GM19455 (cell line): Measurements from ENCODE around the gene SLC39A11.
A peak's percentile ranks its signal among the peaks of the same experiment; 100 is the strongest.
"Not testable (repeated sequence)": the region's sequence is repeated elsewhere in the genome, so short reads cannot be mapped to it uniquely, and the experiment has no call there.

Experiments used
- ATAC-seq: cut with Tn5 transposase; IDR thresholded peaks from one replicate; pipeline ENCODE4 v1.9.1; 2021; ENCODE audit not compliant: unreplicated experiment

Gene SLC39A11

DNA sequence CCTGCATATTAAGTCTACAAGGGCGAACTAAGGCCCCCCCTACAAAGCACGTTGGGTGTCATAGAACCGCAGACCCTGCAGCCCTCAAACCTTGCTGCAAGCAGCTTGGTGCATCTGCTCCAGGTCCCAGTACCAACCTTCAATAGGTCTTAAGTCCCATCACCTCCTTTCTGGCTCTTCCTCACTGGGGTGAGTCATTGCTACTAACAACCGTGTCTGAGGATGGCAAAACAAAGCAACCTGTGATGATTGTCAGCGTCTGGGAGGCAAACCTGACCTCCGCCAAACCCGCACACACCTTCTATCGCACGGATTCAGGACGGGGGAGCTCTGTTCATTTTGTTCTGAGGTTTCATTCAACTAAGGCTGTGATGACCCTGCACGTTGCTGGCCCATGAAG lies 138.9 kb downstream of the SLC39A11 start:
- ATAC-seq = no peak

DNA sequence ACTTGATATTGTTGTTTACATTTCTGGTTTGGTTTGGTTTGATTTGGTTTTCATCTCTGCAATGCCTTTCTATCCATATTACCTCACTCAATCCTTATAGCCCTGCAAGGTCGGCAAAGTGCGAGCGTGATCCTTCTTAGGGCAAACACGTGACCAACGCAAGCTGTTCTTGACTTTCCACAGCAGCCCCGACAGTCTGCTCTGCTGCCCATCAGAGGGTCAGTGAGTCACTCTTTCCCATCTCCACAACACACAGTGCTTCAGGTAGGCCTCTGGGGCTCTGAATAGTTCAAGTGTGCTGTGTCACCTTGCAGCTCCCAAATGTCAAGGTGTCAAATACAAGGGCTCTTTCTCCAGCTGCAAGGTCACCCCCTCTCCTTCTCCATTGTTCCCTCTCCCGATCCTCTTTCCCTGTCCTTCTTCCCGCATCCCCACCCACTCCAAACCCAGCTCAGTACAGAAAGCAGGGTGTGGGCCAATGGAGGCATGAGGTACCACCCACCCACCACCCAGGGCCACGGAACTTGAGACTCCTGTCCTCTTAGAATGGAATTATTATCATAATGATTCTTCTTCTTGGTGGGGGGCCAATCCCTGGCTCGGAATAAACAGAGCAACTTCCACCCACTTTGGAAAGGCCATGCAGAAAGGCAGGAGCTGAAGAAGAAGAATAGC lies 139.7 kb downstream of the SLC39A11 start:
- ATAC-seq = no peak

DNA sequence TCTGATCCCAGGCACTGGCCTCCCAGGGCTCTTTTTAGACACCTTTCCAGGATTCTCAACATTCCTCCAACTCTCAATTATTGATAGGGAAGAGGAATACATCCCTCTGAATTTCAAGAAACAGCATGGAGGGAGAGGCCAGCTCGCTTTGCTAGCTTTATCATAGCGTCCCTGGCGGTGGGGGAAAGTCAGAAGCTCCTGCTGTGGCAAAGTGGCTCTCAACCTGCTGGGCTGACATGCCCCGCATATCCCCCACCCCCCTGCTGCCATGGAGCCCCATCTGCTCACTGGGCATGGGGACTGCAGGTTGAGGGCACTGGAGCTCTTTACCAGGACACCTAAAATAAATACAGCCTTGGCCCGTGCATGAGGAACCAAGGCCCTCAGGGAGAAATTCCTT lies 140.3 kb downstream of the SLC39A11 start:
- no peak for ATAC-seq

DNA sequence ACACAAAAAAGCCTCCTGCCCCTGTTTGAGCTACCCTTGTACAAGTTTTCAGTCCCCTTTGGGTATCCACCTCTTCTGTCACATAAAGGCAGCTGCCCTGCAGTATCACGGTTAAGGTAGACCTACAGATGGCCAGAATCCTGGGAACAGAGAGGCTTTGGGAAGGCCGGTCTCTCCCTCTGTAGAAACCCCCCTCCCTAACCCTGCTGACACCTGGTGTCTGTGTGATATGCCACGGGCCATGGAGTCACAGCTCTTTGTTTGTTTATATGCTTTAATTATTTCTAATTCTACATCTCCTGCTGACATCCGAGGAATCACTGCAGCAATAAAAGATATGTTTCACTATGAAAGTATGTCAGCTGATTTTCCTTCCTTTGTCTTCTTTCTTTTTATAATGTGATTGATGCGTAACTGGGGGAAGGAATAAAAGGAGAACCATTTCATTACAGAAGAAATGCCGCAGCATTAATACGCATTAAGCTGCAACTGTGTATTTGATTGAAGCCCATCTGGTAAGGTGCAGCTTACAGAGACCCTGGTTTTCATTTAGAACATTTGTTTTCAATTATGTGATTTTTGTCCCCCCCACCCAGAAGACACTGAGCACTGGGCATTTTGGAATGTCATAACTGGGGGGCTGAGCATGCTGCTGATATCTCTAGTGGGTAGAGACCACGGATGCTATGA lies 142.1 kb downstream of the SLC39A11 start:
- no peak for ATAC-seq

DNA sequence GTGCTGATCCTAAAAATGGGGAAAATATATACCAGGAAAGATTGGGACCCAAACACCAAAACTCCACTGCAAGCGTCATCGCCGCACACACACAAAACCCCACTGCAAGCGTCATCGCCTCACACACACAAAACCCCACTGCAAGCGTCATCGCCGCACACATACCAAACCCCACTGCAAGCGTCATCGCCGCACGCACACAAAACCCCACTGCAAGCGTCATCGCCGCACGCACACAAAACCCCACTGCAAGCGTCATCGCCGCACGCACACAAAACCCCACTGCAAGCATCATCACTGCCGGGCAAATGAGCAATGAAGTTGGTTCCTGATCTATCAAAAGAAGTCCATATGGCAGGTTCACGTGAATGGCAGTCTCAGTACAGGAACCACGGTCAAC lies 144.4 kb downstream of the SLC39A11 start:
- no peak for ATAC-seq

DNA sequence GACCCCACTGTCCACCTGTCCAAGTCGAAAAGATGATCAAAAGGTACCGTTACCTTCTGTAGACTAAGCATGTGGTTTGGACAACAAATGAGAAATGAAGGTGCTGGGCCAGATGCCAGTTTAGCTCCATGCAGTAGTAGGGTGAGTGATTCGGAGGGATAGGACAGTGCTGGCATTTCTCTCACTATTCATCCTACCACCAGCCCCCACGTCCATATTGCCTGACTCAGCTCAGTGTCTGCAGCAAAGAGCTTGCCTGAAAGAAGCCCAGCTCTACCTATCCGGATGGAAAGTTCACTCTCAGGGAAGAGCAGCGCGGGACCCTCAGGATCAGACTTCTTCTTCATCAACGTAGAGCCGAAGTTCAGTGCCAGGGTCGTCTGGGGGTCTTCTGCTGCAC lies 145.0 kb downstream of the SLC39A11 start:
- no peak for ATAC-seq

DNA sequence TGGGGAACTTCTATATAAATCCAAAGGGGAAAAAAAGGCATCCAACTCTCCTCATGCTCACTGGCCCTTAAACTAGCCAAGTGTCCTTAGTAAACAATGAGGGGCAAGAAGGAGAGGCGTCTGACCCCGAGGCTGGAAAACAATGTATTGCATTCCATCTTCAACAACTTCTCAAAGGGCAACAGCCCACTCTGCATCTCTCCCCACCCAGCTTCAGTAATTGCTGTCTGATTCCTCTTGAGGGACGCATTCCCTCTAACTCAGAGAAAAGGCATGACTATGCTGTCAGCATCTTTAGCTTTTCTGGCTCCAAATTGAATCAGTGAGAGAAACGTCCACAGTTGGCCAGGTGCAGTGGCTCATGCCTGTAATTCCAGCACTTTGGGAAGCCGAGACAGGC lies 145.8 kb downstream of the SLC39A11 start:
- no peak for ATAC-seq

DNA sequence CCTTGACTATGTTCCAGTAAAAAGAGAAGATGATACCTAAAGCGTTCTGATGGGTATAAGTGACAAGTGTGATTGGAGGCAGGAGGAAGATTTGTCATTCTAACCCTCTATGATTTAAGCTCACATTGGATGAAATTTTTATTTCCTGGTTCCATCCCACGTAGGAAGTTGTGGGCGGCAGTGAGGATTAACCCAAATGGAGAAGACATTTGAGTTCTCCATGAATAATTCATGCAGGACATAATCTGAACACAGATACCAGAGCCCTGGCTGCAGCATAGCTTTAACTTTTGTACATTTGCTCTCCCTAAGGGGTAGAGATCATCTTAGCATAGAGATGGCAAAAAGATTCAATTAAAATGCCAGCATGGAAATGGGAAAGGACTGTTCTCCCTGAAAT lies 146.3 kb downstream of the SLC39A11 start:
- ATAC-seq = no peak

DNA sequence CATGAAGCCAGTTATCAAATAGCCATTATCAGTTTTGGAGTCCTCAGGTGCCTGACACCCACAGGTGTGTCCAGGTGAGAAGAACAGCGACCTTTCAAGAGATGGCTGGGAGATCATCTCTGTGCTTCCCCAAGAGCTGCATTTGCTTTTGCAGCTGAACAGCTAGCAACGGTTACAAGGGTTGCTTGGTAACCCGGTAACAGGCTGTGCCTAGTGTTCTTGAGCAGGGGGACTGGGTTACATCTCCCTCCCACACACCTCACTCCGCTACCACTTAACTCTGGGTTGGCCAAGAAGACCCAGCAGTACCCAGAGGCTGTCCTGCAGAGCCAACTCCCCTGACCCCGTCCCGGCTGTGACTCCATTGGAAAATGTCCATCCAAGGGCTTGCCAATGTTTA lies 147.0 kb downstream of the SLC39A11 start:
- no peak for ATAC-seq

DNA sequence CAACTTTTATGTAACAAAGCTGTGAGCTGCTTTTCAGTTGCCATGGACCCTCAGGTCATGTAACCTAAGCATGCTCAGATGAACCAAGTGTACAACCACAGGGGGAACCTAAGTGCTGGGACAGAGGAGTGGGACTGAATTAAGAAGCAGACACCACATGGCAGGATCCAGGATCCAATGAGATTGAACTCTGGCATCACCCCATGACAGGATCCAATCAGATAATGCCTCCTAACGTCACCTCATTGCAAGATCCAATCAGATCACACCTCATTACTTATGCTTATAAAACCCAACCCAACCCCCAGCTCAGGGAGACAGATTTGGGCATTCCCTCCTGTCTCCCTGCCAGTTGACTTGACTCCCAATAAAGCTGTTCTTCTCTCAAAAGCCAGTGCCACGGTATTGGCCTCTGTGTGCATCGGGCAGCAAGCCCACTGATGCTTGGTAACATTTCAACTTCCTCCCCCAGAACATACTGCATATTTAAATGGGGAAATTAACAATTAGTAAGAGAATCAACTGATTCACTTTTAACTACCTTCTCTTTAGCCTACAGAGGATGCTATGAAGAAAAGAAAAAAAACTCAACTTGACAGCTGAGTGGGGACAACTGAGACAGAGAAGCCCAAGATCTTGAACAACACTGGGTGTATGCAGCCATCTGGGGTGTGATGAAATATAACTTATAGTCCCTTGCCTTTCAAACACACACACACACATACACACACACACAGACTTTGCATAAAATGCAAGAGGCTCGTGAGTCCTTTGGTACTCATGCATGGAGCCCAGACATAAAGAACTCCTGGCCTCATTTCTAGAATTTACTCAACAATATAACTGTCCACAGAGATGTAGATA lies 148.4 kb downstream of the SLC39A11 start:
- no peak for ATAC-seq

DNA sequence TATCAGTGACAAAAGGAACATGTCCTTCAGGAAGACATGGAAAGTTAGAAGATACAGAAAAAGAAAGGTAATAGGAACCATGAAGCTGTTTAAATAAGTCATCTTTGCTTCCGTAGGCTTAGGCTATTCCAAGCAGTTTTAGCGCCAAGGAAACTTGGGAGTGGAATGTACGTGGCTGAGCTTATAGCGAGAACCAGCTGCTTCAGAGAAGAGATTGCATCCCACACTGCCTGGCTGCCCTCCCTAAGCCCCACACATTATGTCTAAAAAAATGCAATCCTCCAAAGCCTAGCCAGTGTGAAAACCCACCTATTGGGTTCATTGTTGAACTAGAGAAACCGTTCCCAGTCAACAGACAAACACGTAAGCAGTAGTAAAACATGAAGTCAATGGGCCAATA lies 149.9 kb downstream of the SLC39A11 start:
- ATAC-seq = no peak

DNA sequence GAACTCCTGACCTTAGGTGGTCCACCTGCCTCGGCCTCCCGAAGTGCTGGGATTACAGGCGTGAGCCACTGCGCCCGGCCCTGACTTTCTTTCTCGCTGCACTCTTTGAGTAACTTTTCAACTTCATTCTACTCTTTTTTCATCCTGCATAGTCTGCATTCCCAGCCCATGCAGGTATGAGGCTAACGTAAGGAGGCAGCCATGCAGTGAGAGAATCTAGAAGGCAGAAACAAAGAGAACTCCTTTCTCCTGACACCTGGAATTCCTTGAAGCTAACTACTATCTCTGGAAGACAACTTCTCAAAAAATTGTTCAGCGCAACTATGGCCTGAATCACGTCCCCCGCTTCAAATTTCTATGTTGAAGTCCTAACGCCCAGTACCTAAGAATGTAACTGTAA lies 152.0 kb downstream of the SLC39A11 start:
- ATAC-seq = no peak

DNA sequence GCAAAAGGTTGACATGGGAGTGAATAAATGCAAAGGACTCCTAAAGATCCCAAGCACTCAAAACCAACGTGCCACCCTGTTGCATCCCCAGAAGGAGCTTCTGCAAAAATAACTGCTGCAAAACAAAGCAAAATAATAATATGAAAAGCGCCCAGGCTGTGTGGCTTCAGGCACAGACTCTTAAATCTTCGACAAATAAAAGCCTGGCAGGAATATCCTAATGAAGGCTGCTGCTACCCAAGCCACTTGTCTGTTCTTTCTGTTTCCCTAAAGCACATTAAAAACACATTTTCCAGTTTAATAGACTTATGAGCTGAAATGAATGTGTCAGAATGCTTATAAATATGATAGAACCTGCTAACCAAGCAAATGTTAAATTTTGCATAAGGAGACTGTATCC lies 154.0 kb downstream of the SLC39A11 start:
- no peak for ATAC-seq

DNA sequence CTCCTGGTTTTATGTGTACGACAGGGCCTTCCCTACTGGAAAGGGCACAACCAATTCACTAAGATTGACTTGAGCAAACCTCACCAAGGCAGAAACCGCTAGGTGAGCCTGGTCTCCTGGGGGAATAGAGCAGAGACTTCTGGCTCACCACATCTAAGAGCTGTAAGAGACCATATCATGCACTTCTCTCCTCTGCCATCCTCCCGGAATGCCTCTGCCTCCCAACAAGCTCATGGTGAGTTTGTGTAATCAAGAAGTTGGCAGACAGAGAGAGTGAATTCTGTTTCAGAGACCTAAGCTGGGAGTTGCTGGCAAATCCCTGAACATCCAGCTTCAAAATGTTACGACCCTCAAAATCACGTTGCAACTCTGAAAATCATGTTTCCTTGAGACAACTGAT lies 154.8 kb downstream of the SLC39A11 start:
- ATAC-seq = no peak

DNA sequence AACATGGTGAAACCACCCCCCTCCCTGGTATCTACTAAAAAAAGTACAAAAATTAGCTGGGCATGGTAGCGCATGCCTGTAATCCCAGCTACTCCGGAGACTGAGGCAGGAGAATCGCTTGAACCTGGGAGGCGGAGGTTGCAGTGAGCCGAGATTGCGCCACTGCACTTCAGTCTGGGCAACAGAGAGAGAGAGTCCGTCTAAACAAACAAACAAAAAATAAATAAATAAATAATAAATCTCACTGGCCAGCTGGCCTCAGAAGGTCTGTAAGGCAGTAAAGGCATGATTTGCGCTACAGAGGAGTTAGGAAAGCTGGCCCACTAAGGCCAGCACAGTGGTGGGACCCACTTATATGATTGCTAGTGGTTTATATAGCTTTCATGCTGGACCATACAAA lies 155.2 kb downstream of the SLC39A11 start:
- not testable (repeated sequence) for ATAC-seq

DNA sequence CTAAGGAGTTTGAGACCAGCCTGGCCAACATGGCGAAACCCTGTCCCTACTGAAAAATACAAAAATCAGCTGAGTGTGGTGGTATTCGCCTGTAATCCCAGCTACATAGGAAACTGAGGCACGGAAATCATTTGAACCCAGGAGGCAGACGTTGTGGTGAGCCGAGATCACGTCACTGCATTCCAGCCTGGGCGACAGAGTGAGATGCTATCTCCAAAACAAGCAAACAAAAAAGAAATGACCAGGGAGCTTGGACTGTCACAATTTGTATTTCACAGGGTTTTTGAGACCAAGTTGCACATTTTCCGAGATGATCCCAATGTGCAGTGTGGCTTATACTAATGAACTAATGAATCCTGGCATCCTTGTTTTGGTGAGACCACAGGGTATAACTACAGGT lies 156.5 kb downstream of the SLC39A11 start:
- ATAC-seq = no peak

DNA sequence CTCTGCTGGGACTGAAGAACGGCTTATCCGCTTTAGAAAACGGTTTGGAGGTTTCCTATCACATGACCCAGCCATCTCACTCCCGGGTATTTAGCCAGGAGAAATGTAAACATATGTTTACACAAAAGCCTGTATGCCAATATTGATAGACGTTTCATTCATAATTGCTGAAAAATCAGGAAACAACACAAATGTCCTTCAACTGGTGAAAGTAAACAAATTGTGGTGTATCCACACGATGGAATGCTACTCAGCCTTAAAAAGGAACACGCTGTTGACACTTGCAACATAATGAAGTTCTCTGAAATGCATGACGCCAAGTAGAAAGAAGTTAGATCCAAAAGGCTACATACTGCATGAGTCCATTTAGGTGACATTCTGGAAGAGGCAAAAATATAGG lies 157.6 kb downstream of the SLC39A11 start:
- no peak for ATAC-seq

DNA sequence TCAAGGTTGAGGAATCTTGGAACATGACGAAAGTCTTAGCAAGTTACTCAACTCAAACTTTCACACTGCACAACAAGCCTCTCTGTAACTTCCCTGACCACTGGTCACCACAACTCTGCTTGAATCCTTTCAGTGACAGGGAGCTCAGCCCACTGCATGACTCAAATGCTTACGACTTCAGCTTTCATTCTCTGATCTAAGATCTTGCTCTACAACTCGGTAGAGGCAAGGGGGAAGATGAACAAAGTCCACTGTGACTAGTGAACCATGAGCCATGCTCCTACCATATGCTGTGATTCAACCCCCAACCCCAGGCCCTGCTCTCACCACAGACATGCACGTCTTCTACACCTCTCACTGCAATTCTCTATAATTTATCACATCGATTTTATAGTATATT lies 160.9 kb downstream of the SLC39A11 start:
- ATAC-seq = peak; percentile 60

DNA sequence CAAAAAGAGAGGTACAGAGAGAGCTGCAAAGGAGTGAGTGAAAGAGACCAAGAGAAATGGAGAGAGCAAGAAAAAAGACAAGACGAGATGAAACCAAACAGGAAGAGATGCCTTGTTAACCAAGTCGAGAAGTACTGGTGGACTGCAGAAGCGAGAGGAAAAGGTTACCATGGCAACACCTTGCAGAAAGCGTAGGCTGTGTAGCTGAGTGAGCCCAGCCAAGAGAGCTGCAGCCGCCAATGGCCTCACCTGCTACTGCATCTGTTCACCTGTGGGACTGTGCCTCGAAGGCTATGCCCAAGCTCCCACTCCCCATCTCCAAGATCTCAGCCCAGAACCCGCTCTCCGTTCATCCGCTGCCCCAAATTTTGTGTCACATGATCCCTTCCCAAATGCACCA lies 161.3 kb downstream of the SLC39A11 start:
- ATAC-seq = peak; percentile 88

DNA sequence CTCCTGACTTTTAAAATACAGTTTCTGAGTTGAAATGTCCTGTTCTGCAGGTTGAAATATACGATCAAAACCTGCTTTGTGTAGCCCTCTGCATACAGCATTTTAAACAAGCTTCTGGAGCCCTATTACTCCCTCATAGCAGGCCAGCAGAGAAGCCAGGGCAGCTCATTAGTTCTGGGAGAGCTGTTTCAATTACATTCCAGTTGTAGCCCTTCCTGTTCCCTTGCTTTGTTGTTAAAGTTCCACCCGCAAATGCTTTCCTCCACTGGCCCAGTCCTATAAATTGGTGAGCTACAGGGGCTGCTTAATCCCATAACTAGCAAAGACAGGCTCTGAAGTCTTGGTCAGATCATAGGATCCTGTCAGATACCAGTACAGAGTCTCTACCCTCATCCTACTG lies 162.5 kb downstream of the SLC39A11 start:
- no peak for ATAC-seq

DNA sequence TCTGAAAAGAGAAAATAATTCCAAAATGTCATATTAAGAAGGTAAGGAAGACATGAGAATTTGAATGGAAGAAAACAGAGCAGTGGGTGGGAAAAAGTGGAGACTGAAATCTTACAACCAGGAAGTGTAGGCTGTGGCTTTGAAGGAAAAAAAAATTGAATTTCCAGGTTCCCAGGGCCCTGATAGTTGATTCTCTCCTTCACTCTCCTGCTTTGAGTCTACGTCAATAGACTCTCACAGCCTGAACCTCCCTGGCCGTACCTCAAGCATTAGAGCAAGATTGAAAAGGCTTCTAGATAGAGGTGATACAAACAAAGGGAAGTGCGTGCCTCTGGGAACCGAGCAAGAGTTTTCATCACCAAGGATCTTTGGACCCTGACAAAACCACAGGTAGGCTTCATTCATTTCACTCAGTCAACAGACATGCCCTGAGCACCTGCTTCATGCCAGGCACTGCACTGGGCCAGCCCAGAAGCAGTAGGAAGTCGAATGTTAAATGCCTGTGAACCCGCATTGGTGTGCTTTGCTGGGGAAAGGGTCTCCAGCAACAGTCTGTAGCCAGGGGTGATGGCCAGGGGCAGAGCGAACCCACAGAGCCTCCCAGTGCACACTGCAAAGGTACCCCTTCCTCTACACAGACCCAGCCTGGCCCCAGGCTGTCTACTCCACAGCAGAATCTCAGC lies 163.9 kb downstream of the SLC39A11 start:
- ATAC-seq = no peak
